ENCODE results near the gene PPCDC. TPM values are rescaled to one million over a fixed set of nuclear protein-coding genes. Genes with fewer than 3 reads are reported as not detected.

Gene PPCDC
- total RNA-seq, 1 experiment from 2014 or later = 18.0 TPM

GRCh38 chr15:74997543-74997942 lies 25.8 kb upstream of the PPCDC start:
- ChIA-PET RAD21 (ENCODE audit: low non-redundant PET in 1 of 2, low total read pairs in 2 of 2, uncharacterized antibody in 2 of 2, unreplicated experiment in 2 of 2) (no interaction called here), CTCF (no interaction called here), POLR2A (no interaction called here)
- ATAC-seq (no peak), DNase-seq (ENCODE audit: low read depth, low spot score) (no peak)
- intact Hi-C loops (cut with micrococcal nuclease) = no loop called here
- Histone ChIP-seq H3K27me3 (ENCODE audit: insufficient read depth, low read length) (peaks cover 7% of the 10 kb centered on the region; the same call in 1 of the 2 replicates), H2AFZ (ENCODE audit: low read depth, low read length, poor library complexity, severe bottlenecking) (no peak overlapping the region), H3K9ac (ENCODE audit: low read length) (no peak overlapping the region), H3K36me3 (ENCODE audit: control insufficient read depth in 1 of 2, insufficient read depth in 2 of 2, low read length in 2 of 2) (no peaks in the 10 kb centered on the region), H3K9me2 (ENCODE audit: insufficient read depth) (no peaks in the 10 kb centered on the region), H3K4me1 (ENCODE audit: control insufficient read depth in 1 of 2, insufficient read depth in 2 of 2, low read length in 2 of 2) (peaks cover 0 to 5% of the 10 kb centered on the region in 2 experiments; a peak in 1 of 4 replicates), H3K27ac (ENCODE audit: low read depth, low read length) (no peak overlapping the region), H3K4me2 (ENCODE audit: low read length) (no peak overlapping the region), H4K20me1 (ENCODE audit: insufficient read depth) (no peaks in the 10 kb centered on the region), H3K79me2 (ENCODE audit: insufficient read depth, low read length) (no peaks in the 10 kb centered on the region), H3K9me3 (ENCODE audit: control insufficient read depth in 1 of 2, insufficient read depth in 1 of 2, low read depth in 1 of 2, low read length in 2 of 2) (no peaks in the 10 kb centered on the region), H3K4me3 (replicated peaks in 1 of 2; ENCODE audit: low read depth in 1 of 2, low read length in 2 of 2) (no peak overlapping the region)
- TF ChIP-seq RAD21 (IDR thresholded peaks at IDR 0.05; ENCODE audit: low read depth) (no peak), SP1 (IDR thresholded peaks at IDR 0.05; ENCODE audit: low read depth) (no peak), CEBPB (IDR thresholded peaks at IDR 0.05; ENCODE audit: low read depth) (no peak), FOSL1 (IDR thresholded peaks at IDR 0.05; ENCODE audit: low read depth) (no peak), ZBTB33 (IDR thresholded peaks at IDR 0.05; ENCODE audit: extremely low read depth, insufficient replicate concordance, low read length) (no peak), SRF (IDR thresholded peaks at IDR 0.05; ENCODE audit: low read depth) (no peak), CTCF (IDR thresholded peaks at IDR 0.05 in 2 of 3, conservative IDR thresholded peaks at IDR 0.05 in 1 of 3; ENCODE audit: borderline replicate concordance in 1 of 3, insufficient read depth in 1 of 3, low read depth in 2 of 3, low read length in 2 of 3) (no peak), REST (IDR thresholded peaks at IDR 0.05; ENCODE audit: low read depth) (no peak), MAX (IDR thresholded peaks at IDR 0.05) (no peak), ELF1 (IDR thresholded peaks at IDR 0.05; ENCODE audit: borderline replicate concordance, low read depth) (no peak)
- BruUV-seq (replicated peaks) = no TSS peak
